ENCODE data around the gene RGL1. TPM values are rescaled to one million over a fixed set of nuclear protein-coding genes. Genes with fewer than 3 reads are reported as not detected.

RGL1 gene
- total RNA-seq, 2 donors from 2014 or later: 1.7 to 2.2 TPM

DNA sequence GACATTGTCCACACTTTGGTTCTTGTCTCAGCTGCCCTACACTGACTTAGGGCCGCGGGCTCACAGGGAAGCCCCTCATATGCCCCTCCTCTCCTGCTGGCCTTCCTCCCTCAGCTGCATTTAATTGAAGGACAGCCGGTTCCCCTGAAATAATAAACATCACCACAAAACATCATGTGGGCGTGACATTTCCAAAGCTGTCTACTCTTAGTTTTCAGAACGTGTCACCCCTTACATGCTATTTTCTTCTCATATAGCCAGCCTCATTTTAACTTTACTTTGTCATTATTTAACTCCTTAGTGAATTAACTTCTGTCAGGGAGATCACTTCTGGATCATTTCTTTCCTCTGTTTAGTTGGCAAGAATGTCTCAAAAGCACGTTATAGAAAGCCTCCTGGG is 129.4 kb downstream of the RGL1 start:
- no peak for DNase-seq
- Mint-ChIP-seq H3K36me3 (ENCODE audit: insufficient read depth in 2 of 2) (no peaks in the 10 kb centered on the region), H3K4me3 (no peak overlapping the region), H3K27me3 (ENCODE audit: low read depth) (peaks cover 2% of the 10 kb centered on the region), H3K9me3 (no peaks in the 10 kb centered on the region), H3K4me1 (ENCODE audit: low read depth) (peaks cover 6% of the 10 kb centered on the region), H3K27ac (peak overlapping the region; percentile 25)
- peak in 1 of 2 donors; percentile 22 for ATAC-seq (replicated peaks in 1 of 2)

GRCh38 chr1:183936009-183936408 is 131.1 kb downstream of the RGL1 start:
- Mint-ChIP-seq H3K9me3 (peaks cover 0 to 3% of the 10 kb centered on the region in 2 donors), H3K27me3 (ENCODE audit: low read depth) (peaks cover 13% of the 10 kb centered on the region), H3K27ac (no peak overlapping the region), H3K4me1 (ENCODE audit: low read depth) (peaks cover 6% of the 10 kb centered on the region), H3K4me3 (no peak overlapping the region), H3K36me3 (ENCODE audit: insufficient read depth in 2 of 2) (peaks cover 0 to 3% of the 10 kb centered on the region in 2 donors)
- no peak for ATAC-seq (replicated peaks in 1 of 2)
- DNase-seq: no peak

DNA sequence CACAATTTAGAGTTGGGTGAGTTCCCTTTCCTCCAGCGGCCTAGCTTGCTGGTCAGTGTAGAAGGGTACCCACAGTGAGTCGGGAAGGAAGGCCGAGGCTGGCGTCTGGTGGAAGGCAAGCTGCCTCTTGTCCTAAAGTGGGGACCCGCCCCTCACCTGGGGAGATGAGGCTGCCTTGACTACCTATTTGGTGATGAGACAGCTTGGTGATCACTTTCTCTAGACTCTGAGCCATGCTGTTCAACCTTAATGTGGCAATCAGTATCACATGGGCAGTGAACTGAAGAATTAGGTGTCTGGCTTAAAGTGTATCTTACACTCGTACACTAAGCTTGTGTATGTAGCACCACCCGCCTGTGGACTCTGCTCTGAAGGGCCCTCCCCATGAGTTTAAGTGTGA is 131.9 kb downstream of the RGL1 start:
- ATAC-seq (replicated peaks in 1 of 2) (no peak), DNase-seq (no peak)
- Mint-ChIP-seq H3K4me1 (ENCODE audit: low read depth) (peaks cover 6% of the 10 kb centered on the region), H3K36me3 (ENCODE audit: insufficient read depth in 2 of 2) (peaks cover 0 to 3% of the 10 kb centered on the region in 2 donors), H3K27me3 (ENCODE audit: low read depth) (peaks cover 13% of the 10 kb centered on the region), H3K4me3 (no peak overlapping the region), H3K9me3 (peaks cover 0 to 3% of the 10 kb centered on the region in 2 donors), H3K27ac (no peak overlapping the region)

DNA sequence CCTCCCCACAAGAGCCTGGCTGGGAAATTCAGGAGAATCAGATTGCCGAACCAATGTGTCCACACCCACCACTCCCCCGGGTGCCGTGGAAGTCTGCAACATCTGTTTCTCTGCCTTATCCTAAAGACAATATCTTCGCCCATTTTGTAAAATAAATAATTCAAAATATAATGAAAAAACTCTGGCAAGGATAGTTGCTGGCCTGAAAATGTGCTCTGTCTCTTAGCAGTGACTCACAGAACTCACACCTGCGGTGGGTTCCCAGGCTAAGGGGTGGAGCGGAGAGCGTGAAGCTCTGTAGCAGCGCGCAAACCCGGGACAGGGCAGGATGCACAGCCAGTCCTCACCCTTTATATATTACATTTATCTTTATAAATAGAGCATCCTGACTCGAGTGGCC is 132.7 kb downstream of the RGL1 start:
- ATAC-seq (replicated peaks in 1 of 2): no peak

GRCh38 chr1:183941001-183941400 is 136.1 kb downstream of the RGL1 start:
- Mint-ChIP-seq H3K27ac (no peak overlapping the region), H3K9me3 (peaks cover 0 to 3% of the 10 kb centered on the region in 2 donors), H3K36me3 (ENCODE audit: insufficient read depth in 2 of 2) (peaks cover 0 to 3% of the 10 kb centered on the region in 2 donors), H3K4me3 (no peak overlapping the region), H3K27me3 (ENCODE audit: low read depth) (peaks cover 13% of the 10 kb centered on the region), H3K4me1 (ENCODE audit: low read depth) (no peaks in the 10 kb centered on the region)
- ATAC-seq (replicated peaks in 1 of 2) (no peak), DNase-seq (no peak)

More for the DNA sequence above, 132.7 kb downstream of the RGL1 start:
- H3K27ac Mint-ChIP-seq: no peak overlapping the region
- peaks cover 0 to 3% of the 10 kb centered on the region in 2 donors for H3K9me3 Mint-ChIP-seq
- peaks cover 6% of the 10 kb centered on the region for H3K4me1 Mint-ChIP-seq (ENCODE audit: low read depth)
- H3K36me3 Mint-ChIP-seq (ENCODE audit: insufficient read depth in 2 of 2): peaks cover 0 to 3% of the 10 kb centered on the region in 2 donors
- peaks cover 13% of the 10 kb centered on the region for H3K27me3 Mint-ChIP-seq (ENCODE audit: low read depth)
- H3K4me3 Mint-ChIP-seq: no peak overlapping the region
- no peak for DNase-seq

DNA sequence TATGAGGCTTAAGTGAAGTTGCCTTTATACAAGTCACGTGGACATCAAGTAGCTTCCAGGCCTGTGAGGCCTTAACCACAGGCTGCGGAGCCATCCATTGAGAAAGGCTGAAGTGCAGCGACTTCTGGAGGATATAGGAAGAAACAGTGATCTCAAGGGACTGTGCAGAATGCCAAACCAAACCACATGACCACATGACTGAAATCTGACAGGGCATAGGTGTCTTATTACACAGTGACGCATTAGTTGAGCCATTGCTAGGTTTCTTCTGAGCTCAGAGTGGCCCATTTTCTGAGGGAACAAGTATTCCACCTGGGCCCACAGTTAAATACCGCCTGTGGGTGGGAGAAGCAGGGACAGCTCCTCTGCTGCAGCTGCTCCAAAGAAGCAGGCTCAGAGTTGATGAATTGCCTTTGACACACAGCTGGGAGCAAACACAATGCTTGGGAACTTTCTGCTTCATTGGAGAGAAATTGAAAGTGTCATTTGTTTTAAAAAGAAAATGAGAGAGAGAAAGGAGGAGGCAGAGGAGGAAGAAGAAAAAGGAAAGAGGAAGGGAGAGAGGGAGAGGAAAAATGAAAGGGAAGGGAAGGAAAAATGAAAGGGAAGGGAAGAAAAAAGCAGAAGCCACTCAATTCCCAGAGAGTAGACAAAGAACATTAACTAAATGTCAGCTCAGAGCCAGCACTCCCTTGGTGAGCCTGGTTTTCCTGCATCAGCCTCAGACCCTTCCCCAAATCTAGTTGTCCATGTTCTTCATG is 138.2 kb downstream of the RGL1 start:
- peaks cover 13% of the 10 kb centered on the region for H3K27me3 Mint-ChIP-seq (ENCODE audit: low read depth)
- H3K4me1 Mint-ChIP-seq (ENCODE audit: low read depth): no peaks in the 10 kb centered on the region
- H3K4me3 Mint-ChIP-seq: no peak overlapping the region
- ATAC-seq (replicated peaks in 1 of 2) (no peak), DNase-seq (no peak)
- peak overlapping the region; percentile 20 for H3K27ac Mint-ChIP-seq
- peaks cover 0 to 4% of the 10 kb centered on the region in 2 donors for H3K36me3 Mint-ChIP-seq (ENCODE audit: insufficient read depth in 2 of 2)
- peaks cover 0 to 3% of the 10 kb centered on the region in 2 donors for H3K9me3 Mint-ChIP-seq

DNA sequence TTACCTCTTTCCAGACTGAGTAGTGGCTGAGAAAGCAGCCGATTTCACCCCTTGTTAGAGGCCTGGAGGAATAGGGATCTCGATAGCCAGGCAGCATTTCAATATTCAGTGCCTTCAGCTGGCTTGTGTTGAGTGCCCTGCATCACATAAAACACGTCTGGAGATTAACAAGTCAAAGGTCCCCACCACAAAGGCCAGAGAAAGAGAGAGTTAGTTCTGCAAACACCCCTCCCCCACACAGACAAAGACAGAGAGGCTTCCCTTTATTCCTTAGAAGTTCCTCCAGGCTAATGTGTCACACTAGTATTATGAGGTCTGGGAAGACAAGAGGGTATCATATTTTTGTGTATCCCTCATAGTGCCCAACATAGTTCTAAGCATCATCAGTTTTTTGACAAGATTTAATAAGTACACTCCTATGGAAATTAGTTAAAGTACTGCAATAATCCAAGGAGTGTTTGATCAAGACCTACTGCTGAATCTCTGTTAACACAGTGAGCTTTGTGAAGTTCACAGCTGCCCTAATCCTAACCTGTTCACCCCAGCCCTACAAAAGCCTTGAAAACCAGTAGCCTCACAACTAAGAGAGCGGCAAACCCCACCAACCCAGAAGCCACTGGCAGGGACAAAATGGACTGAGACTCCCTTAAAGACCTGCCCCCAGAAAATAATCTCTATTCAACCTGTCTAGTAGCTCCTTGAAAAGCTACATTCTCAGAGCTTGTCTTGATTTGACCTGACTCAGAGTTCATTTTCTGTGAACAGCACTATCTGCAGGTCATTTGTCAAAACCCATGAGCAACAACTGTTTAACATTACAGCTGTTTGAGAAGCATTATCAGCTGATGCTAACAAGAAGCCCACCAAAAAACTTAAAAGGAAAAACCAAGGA is 140.8 kb downstream of the RGL1 start:
- H3K4me1 Mint-ChIP-seq (ENCODE audit: low read depth): no peaks in the 10 kb centered on the region
- peaks cover under 1% of the 10 kb centered on the region for H3K27me3 Mint-ChIP-seq (ENCODE audit: low read depth)
- H3K4me3 Mint-ChIP-seq: no peak overlapping the region
- ATAC-seq (replicated peaks in 1 of 2) (no peak), DNase-seq (no peak)
- H3K27ac Mint-ChIP-seq: no peak overlapping the region
- H3K9me3 Mint-ChIP-seq: no peaks in the 10 kb centered on the region
- peaks cover 0 to 2% of the 10 kb centered on the region in 2 donors for H3K36me3 Mint-ChIP-seq (ENCODE audit: insufficient read depth in 2 of 2)

DNA sequence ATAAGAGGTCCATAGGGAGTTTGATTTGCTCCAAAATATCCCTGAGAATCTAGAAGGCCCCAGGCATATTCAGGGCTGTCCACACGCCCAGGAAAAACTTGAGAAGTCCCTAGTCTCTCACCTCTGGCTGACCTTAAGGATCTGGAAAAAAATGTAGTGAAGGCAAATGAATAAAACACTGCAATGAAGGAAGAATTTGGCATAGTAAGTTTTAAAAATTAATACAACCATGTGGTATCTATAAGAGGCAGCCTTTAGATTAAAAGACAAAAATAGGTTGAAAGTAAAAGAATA is 141.3 kb downstream of the RGL1 start:
- no peaks in the 10 kb centered on the region for H3K4me1 Mint-ChIP-seq (ENCODE audit: low read depth)

DNA sequence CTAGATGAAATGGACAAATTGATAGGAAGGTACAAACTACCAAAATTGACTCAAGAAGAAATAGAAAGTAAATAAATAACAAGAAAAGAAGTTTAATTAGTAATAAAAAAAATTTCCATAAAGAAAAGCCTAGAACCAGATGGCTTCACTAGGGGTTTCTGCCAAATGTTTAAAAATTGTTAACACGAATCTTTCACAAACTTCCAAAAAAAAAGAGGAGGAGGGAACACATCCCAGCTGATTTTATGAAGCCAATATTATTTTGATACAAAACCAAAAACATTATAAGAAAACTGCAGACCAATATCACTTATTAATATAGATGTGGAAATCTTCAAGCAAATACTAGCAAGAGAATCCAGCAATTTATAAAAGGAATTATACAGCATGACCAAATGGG is 143.1 kb downstream of the RGL1 start:
- H3K4me3 Mint-ChIP-seq: no peak overlapping the region
- peaks cover 4% of the 10 kb centered on the region for H3K27me3 Mint-ChIP-seq (ENCODE audit: low read depth)
- no peak for ATAC-seq (replicated peaks in 1 of 2)

More for the DNA sequence above, 141.3 kb downstream of the RGL1 start:
- DNase-seq: no peak
- Mint-ChIP-seq H3K27ac (no peak overlapping the region), H3K4me3 (no peak overlapping the region), H3K27me3 (ENCODE audit: low read depth) (peaks cover 4% of the 10 kb centered on the region), H3K9me3 (no peaks in the 10 kb centered on the region), H3K36me3 (ENCODE audit: insufficient read depth in 2 of 2) (peaks cover 2 to 4% of the 10 kb centered on the region in 2 donors)
- no peak for ATAC-seq (replicated peaks in 1 of 2)

GRCh38 chr1:183952101-183952500 is 147.2 kb downstream of the RGL1 start:
- ATAC-seq (replicated peaks in 1 of 2) (no peak), DNase-seq (no peak)
- Mint-ChIP-seq H3K4me3 (no peak overlapping the region), H3K4me1 (ENCODE audit: low read depth) (peaks cover 19% of the 10 kb centered on the region), H3K27me3 (ENCODE audit: low read depth) (peaks cover 4% of the 10 kb centered on the region), H3K36me3 (ENCODE audit: insufficient read depth in 2 of 2) (peaks cover 2 to 4% of the 10 kb centered on the region in 2 donors), H3K9me3 (no peaks in the 10 kb centered on the region), H3K27ac (no peak overlapping the region)

More for the DNA sequence above, 143.1 kb downstream of the RGL1 start:
- Mint-ChIP-seq H3K27ac (no peak overlapping the region), H3K4me1 (ENCODE audit: low read depth) (peaks cover 9% of the 10 kb centered on the region), H3K36me3 (ENCODE audit: insufficient read depth in 2 of 2) (peaks cover 2 to 4% of the 10 kb centered on the region in 2 donors), H3K9me3 (no peaks in the 10 kb centered on the region)
- no peak for DNase-seq

- Mint-ChIP-seq H3K4me3 (no peak overlapping the region), H3K27ac (no peak overlapping the region), H3K4me1 (ENCODE audit: low read depth) (peaks cover 19% of the 10 kb centered on the region), H3K36me3 (ENCODE audit: insufficient read depth in 2 of 2) (peaks cover 2 to 3% of the 10 kb centered on the region in 2 donors), H3K9me3 (no peaks in the 10 kb centered on the region), H3K27me3 (ENCODE audit: low read depth) (peaks cover 4% of the 10 kb centered on the region)
- DNase-seq (no peak), ATAC-seq (replicated peaks in 1 of 2) (no peak)
These were observed 148.1 kb downstream of the RGL1 start for GRCh38 chr1:183953031-183953430.

- Mint-ChIP-seq H3K9me3 (no peaks in the 10 kb centered on the region), H3K4me1 (ENCODE audit: low read depth) (peaks cover 19% of the 10 kb centered on the region), H3K27me3 (ENCODE audit: low read depth) (peaks cover 4% of the 10 kb centered on the region), H3K4me3 (no peak overlapping the region), H3K36me3 (ENCODE audit: insufficient read depth in 2 of 2) (peaks cover 2 to 3% of the 10 kb centered on the region in 2 donors), H3K27ac (no peak overlapping the region)
- ATAC-seq (replicated peaks in 1 of 2): no peak
- DNase-seq: no peak
These were observed 149.6 kb downstream of the RGL1 start for GRCh38 chr1:183954496-183954895.

- peak overlapping the region; percentile 91 for H3K27ac Mint-ChIP-seq
These were observed 151.8 kb downstream of the RGL1 start for GRCh38 chr1:183956559-183957188.

More at GRCh38 chr1:183956559-183957188, 151.8 kb downstream of the RGL1 start:
- H3K4me3 Mint-ChIP-seq: peak overlapping the region; percentile 62 to 76
- DNase-seq (peak; percentile 70 to 71), ATAC-seq (replicated peaks in 1 of 2) (peak; percentile 97 to 98)
- H3K27me3 Mint-ChIP-seq (ENCODE audit: low read depth): no peaks in the 10 kb centered on the region
- H3K9me3 Mint-ChIP-seq: no peaks in the 10 kb centered on the region
- H3K4me1 Mint-ChIP-seq (ENCODE audit: low read depth): peaks cover 19% of the 10 kb centered on the region
- no peaks in the 10 kb centered on the region for H3K36me3 Mint-ChIP-seq (ENCODE audit: insufficient read depth in 2 of 2)

Data from activated T-cell treated with anti-CD3 and anti-CD28 coated beads, Interleukin-2, amount 50 U/mL, for 72 hours (primary cell).